Neural crest cell (in vitro differentiated cells): ENCODE results near the gene PICK1. TPM values are rescaled to one million over a fixed set of nuclear protein-coding genes. Genes with fewer than 3 reads are reported as not detected.

ENCODE experiments used
- DNase-seq: peaks from one replicate; pipeline ENCODE4 v3.0.0; 2021; ENCODE audit warnings: low read depth, mixed read lengths, low spot score
- H3K27ac Mint-ChIP-seq: one replicate; pipeline ENCODE4 v1.8.0; 2021; ENCODE audit warnings: mild to moderate bottlenecking, mixed read lengths; ENCODE audit not compliant: unreplicated experiment
- H3K27me3 Mint-ChIP-seq: 2 replicates; pipeline ENCODE4 v1.8.0; 2021; ENCODE audit warnings: low read depth, mild to moderate bottlenecking, mixed read lengths
- H3K36me3 Mint-ChIP-seq: 2 replicates; pipeline ENCODE4 v1.8.0; 2021; ENCODE audit warnings: low read depth, mild to moderate bottlenecking, mixed read lengths
- H3K4me1 Mint-ChIP-seq: 2 replicates; pipeline ENCODE4 v1.8.0; 2021; ENCODE audit warnings: mixed read lengths
- H3K4me3 Mint-ChIP-seq: one replicate; pipeline ENCODE4 v1.8.0; 2021; ENCODE audit warnings: mild to moderate bottlenecking, mixed read lengths
- H3K9me3 Mint-ChIP-seq: 2 replicates; pipeline ENCODE4 v1.8.0; 2021; ENCODE audit warnings: mixed read lengths
- total RNA-seq: library from RNA; stranded (reverse); gene quantifications from 2 replicates; pipeline ENCODE4 v1.2.1, GENCODE V29; 2021
- TF ChIP-seq, protein P1 (sequence below): fragments of 200-600 bp; sonication (generic); conservative IDR thresholded peaks from 2 replicates; pipeline ENCODE4 v1.5.0; 2021; ENCODE audit warnings: antibody characterized with exemption, mild to moderate bottlenecking

The PICK1 gene
- total RNA-seq, 1 donor from 2014 or later: 24.0 TPM

DNA sequence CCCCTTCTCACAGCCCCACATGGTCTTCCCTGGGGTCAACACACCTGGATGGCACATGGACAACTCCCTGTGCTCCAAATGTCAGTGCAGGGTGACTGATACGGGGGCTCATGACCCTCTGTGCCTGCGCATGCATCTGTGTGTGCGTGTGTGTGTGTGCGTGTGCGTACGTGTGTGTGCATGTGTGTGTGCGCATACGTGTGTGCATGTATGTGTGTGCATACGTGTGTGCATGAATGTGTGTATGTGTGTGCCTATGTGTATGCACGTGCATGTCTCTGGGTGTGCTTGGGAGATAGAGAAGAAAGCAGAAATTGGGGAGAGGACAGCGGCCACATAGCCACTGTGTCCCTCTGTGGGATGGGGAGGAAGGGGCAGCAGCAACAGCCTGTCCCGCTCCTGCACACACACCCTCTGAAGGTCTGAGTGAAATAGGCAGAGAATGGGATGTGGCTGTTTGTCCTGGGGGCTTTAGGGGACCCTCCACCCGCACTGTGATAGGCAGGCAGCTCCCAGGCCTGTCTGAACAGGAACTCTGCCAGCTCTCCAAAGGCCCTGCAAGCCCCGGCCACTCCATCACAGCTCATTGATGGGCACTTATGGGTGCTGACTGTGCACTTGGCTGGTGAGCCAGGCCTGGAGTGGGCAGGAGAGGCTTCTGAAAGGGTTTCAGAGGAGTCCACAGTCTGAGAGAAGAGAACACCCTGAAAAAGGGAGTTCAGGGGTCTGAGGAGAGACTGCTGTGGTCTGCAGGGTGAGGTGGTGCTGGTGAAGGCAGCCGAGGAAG lies 28.7 kb upstream of the PICK1 start:
- no peak for DNase-seq
- TF ChIP-seq, protein P1, sequence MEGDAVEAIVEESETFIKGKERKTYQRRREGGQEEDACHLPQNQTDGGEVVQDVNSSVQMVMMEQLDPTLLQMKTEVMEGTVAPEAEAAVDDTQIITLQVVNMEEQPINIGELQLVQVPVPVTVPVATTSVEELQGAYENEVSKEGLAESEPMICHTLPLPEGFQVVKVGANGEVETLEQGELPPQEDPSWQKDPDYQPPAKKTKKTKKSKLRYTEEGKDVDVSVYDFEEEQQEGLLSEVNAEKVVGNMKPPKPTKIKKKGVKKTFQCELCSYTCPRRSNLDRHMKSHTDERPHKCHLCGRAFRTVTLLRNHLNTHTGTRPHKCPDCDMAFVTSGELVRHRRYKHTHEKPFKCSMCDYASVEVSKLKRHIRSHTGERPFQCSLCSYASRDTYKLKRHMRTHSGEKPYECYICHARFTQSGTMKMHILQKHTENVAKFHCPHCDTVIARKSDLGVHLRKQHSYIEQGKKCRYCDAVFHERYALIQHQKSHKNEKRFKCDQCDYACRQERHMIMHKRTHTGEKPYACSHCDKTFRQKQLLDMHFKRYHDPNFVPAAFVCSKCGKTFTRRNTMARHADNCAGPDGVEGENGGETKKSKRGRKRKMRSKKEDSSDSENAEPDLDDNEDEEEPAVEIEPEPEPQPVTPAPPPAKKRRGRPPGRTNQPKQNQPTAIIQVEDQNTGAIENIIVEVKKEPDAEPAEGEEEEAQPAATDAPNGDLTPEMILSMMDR: no peak
- Mint-ChIP-seq H3K27ac (peak overlapping the region; percentile 79), H3K4me1 (peaks cover 91% of the 10 kb centered on the region), H3K9me3 (no peaks in the 10 kb centered on the region), H3K27me3 (no peaks in the 10 kb centered on the region), H3K36me3 (no peaks in the 10 kb centered on the region), H3K4me3 (no peak overlapping the region)

DNA sequence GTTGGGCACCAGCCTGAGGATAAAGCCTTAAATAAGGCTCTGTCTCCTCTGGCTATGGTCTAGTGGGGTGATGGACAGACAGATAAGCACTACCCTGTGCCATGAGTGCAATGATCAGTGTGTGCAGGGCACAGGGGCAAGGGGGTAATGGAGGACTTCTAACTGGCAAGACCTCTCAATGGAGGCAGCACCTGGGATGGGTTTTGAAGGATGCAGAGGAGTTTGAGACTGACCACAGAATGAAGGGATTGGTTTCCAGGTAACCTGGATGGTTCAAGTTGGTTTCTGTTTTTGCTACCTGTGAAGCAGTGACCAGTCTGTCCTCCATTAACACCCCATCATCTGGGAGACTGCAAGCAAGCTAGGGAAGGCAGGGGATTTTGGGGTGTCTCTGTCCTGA lies 27.8 kb upstream of the PICK1 start:
- Mint-ChIP-seq H3K4me3 (peak overlapping the region; percentile 5), H3K4me1 (peaks cover 94% of the 10 kb centered on the region), H3K9me3 (no peaks in the 10 kb centered on the region)

DNA sequence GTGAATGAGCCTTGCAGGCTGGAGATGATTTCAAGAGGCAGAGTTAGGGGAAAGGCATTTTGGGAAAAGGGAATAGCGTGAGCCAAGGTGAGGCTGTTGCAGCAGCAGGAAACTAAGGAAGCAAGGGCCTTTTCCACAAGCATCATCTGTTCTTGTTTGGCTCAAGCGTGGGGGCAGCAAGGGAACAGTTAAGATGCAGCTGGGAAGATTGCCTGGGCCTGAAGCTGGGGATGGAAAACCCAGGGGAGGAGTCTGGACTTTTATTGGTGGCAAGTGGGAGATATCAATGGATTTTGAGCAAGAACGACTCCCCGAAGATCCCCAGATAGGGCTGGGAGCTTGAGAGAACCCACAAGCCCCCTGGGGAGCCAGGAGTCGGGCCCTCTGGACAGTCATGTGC lies 27.3 kb upstream of the PICK1 start:
- Mint-ChIP-seq H3K27ac (peak overlapping the region; percentile 35), H3K4me1 (peaks cover 95% of the 10 kb centered on the region), H3K27me3 (no peaks in the 10 kb centered on the region), H3K4me3 (peak overlapping the region; percentile 5), H3K36me3 (no peaks in the 10 kb centered on the region), H3K9me3 (no peaks in the 10 kb centered on the region)
- DNase-seq: no peak
- TF ChIP-seq, protein P1: no peak

More for the DNA sequence above, 27.8 kb upstream of the PICK1 start:
- TF ChIP-seq, protein P1: no peak
- Mint-ChIP-seq H3K27ac (peak overlapping the region; percentile 35), H3K27me3 (no peaks in the 10 kb centered on the region), H3K36me3 (no peaks in the 10 kb centered on the region)
- no peak for DNase-seq

- no peak for DNase-seq
- Mint-ChIP-seq H3K4me1 (peaks cover 95% of the 10 kb centered on the region), H3K27ac (peak overlapping the region; percentile 90), H3K36me3 (no peaks in the 10 kb centered on the region), H3K27me3 (no peaks in the 10 kb centered on the region), H3K9me3 (no peaks in the 10 kb centered on the region), H3K4me3 (peak overlapping the region; percentile 47)
- TF ChIP-seq, protein P1: no peak
Observed at GRCh38 chr22:38030311-38031133, 26.7 kb upstream of the PICK1 start.

GRCh38 chr22:38031491-38031890 lies 25.7 kb upstream of the PICK1 start:
- DNase-seq: no peak
- H3K36me3 Mint-ChIP-seq: no peaks in the 10 kb centered on the region
- H3K4me3 Mint-ChIP-seq: peak overlapping the region; percentile 72
- TF ChIP-seq, protein P1: no peak
- no peaks in the 10 kb centered on the region for H3K27me3 Mint-ChIP-seq
- no peaks in the 10 kb centered on the region for H3K9me3 Mint-ChIP-seq
- H3K4me1 Mint-ChIP-seq: peaks cover 89% of the 10 kb centered on the region
- H3K27ac Mint-ChIP-seq: peak overlapping the region; percentile 90
